OCI-LY7 (cell line): Measurements from ENCODE around the gene VCP. TPM values are rescaled to one million over a fixed set of nuclear protein-coding genes. Genes with fewer than 3 reads are reported as not detected.
A peak's percentile ranks its signal among the peaks of the same experiment; 100 is the strongest.

Source experiments
- BruUV-seq: library from RNA; stranded (reverse); fragments of 400-500 nt; replicated peaks from 2 replicates; lab custom pipeline; 2021; lab: Mats Ljungman, UMichigan
- CTCF ChIA-PET: fragments of 300-600 bp; sonication (Branson Sonifier 250); formaldehyde crosslinking; loops from one replicate; lab custom pipeline; 2022; ENCODE audit warnings: antibody characterized with exemption; ENCODE audit not compliant: unreplicated experiment; lab: Charles Lee
- POLR2A ChIA-PET: fragments of 300-600 bp; sonication (Branson Sonifier 250); formaldehyde crosslinking; loops from one replicate; lab custom pipeline; 2022; ENCODE audit warnings: antibody characterized with exemption; lab: Charles Lee
- DNase-seq: peaks from one replicate; pipeline ENCODE4 v3.0.0-alpha.2; 2015; ENCODE audit warnings: low spot score
- H2AFZ ChIP-seq: fragments of 200-600 bp; sonication (generic), shearing (Covaris generic); 2 replicates; pipeline ENCODE4 v1.6.1; 2014; ENCODE audit warnings: mild to moderate bottlenecking, antibody characterized with exemption, low read length, moderate library complexity
- H3K27ac ChIP-seq: fragments of 200-600 bp; sonication (generic); 2 replicates; pipeline ENCODE4 v1.5.1; 2014; ENCODE audit warnings: mixed run types, low read depth, mild to moderate bottlenecking, moderate library complexity, low read length, inconsistent platforms; ENCODE audit not compliant: poor library complexity, severe bottlenecking
- H3K36me3 ChIP-seq: fragments of 200-600 bp; sonication (generic); 2 replicates; pipeline ENCODE4 v1.6.1; 2014; ENCODE audit warnings: mild to moderate bottlenecking, antibody characterized with exemption, low read length, moderate library complexity, mixed read lengths; ENCODE audit not compliant: insufficient read depth
- H3K4me1 ChIP-seq: fragments of 200-600 bp; sonication (generic); 2 replicates; pipeline ENCODE4 v1.5.1; 2014; ENCODE audit warnings: mild to moderate bottlenecking, low read length; ENCODE audit not compliant: insufficient read depth, poor library complexity, severe bottlenecking
- H3K4me2 ChIP-seq: fragments of 200-600 bp; sonication (generic); 2 replicates; pipeline ENCODE4 v1.6.1; 2014; ENCODE audit warnings: mild to moderate bottlenecking, low read length
- H3K4me3 ChIP-seq: fragments of 200-600 bp; sonication (generic); 2 replicates; pipeline ENCODE4 v1.5.1; 2014; ENCODE audit warnings: mild to moderate bottlenecking, low read depth, low read length; ENCODE audit not compliant: poor library complexity, severe bottlenecking
- H3K79me2 ChIP-seq: fragments of 200-600 bp; sonication (generic); 2 replicates; pipeline ENCODE4 v1.6.1; 2016; ENCODE audit warnings: low read depth, mild to moderate bottlenecking, low read length, moderate library complexity, mixed read lengths; ENCODE audit not compliant: insufficient read depth
- H3K9me2 ChIP-seq: fragments of 200-600 bp; sonication (generic); 2 replicates; pipeline ENCODE4 v1.6.1; 2016; ENCODE audit warnings: mild to moderate bottlenecking, low read length, mixed read lengths; ENCODE audit not compliant: insufficient read depth
- H3K9me3 ChIP-seq: fragments of 200-600 bp; sonication (generic); 2 replicates; pipeline ENCODE4 v1.6.1; 2014; ENCODE audit warnings: mild to moderate bottlenecking, mixed run types, low read length, mixed read lengths
- H4K20me1 ChIP-seq: fragments of 200-600 bp; sonication (generic); 2 replicates; pipeline ENCODE4 v1.6.1; 2014; ENCODE audit warnings: mild to moderate bottlenecking, antibody characterized with exemption, low read length, moderate library complexity, mixed read lengths; ENCODE audit not compliant: insufficient read depth
- CTCF ChIP-seq: fragments of 200-600 bp; sonication (generic); conservative IDR thresholded peaks from 2 replicates; pipeline ENCODE4 v1.5.1; 2014; ENCODE audit warnings: mild to moderate bottlenecking, antibody characterized with exemption, low read length, moderate library complexity, mixed read lengths
- EZH2phosphoT487 ChIP-seq: fragments of 200-600 bp; sonication (generic); IDR thresholded peaks from 2 replicates; pipeline ENCODE4 v1.6.1; 2018; ENCODE audit warnings: low read depth, borderline replicate concordance, mild to moderate bottlenecking, mixed run types, antibody characterized with exemption, low read length, moderate library complexity, mixed read lengths
- intact Hi-C: fragments of 100-400 bp; cut with micrococcal nuclease; formaldehyde crosslinking; loops from one replicate; pipeline ENCODE4 v1.10.0; 2022; ENCODE audit not compliant: unreplicated experiment
- total RNA-seq, 2 experiments: library from RNA; depleted of rRNA in 1 of 2; stranded (reverse); fragments of >200 nt in 1 of 2; shearing (Covaris generic) in 1 of 2; gene quantifications; 2 replicates each; pipeline ENCODE4 v1.2.3, GENCODE V29; 2014 to 2022

VCP gene
- total RNA-seq, 2 experiments from 2014 or later, result 187 to 200 TPM

GRCh38 chr9:35079426-35080341 lies 7.3 kb upstream of the VCP start, which contains the start of gene FANCG:
TSS of gene FANCG (minus strand) at chr9:35079942. CDS start at chr9:35079524, 418 bp downstream.
- BruUV-seq, result no TSS peak
- DNase-seq, result peak; percentile 93
- intact Hi-C loops, result loop anchor here (1.0 to 10.0 kb wide), 3 partner anchors 24 to 655 kb away; partner anchors contain the start of genes CREB3, STOML2, TESK1 and TLN1

DNA sequence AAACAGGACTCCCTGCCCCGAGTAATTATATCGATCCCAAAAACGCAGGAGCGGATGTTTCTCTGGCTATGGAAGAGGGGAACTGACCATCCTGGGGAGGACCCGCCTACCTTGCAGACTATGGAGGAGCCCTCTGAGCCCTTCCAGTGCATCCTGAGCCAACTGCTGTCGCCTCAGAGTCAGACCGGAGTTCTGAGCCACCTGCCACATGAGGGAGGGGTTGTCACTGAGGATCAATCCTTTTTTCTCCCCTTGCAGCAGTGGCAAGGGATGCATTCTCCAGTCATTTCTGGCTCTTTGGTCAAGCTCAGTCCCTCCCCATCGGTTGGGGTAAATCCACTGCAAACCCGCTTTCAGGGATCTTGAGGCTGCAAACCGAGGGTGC lies 6.6 kb upstream of the VCP start:
- peak overlapping the region; percentile 73 for H2AFZ ChIP-seq
- peaks cover 12% of the 10 kb centered on the region; the same call in 1 of the 2 replicates for H4K20me1 ChIP-seq
- peaks cover 19% of the 10 kb centered on the region for H3K79me2 ChIP-seq
- BruUV-seq, result TSS peak; percentile 52
- no peaks in the 10 kb centered on the region for H3K9me3 ChIP-seq
- POLR2A ChIA-PET, result interaction anchor here (0.5 to 3.7 kb wide), 5 partner anchors 8 to 123 kb away, joined by 6 to 32 read pairs (median 12); partner anchors contain the start of gene STOML2
- peaks cover 26% of the 10 kb centered on the region for H3K4me1 ChIP-seq
- CTCF ChIA-PET, result interaction anchor here (1.0 kb wide), 1 partner anchor 28 kb away, joined by 3 read pairs; no protein-coding TSS in a partner anchor
- intact Hi-C loops, result loop anchor here (10.0 kb wide), 2 partner anchors 526 to 656 kb away; partner anchors contain the start of genes CREB3, TESK1 and TLN1
- peak overlapping the region; percentile 80 for H3K4me3 ChIP-seq
- H3K4me2 ChIP-seq, result peak overlapping the region; percentile 99
- H3K36me3 ChIP-seq, result peaks cover 43% of the 10 kb centered on the region
- TF ChIP-seq EZH2phosphoT487 (no peak), CTCF (no peak)
- DNase-seq, result peak; percentile 32
- H3K9me2 ChIP-seq, result no peaks in the 10 kb centered on the region
- H3K27ac ChIP-seq, result peak overlapping the region; percentile 80

More at GRCh38 chr9:35079426-35080341, 7.3 kb upstream of the VCP start, which contains the start of gene FANCG:
- Histone ChIP-seq H3K79me2 (peaks cover 19% of the 10 kb centered on the region), H3K4me2 (peak within 1 kb of the TSS; percentile 99), H2AFZ (peak within 1 kb of the TSS; percentile 73), H3K27ac (peak within 1 kb of the TSS; percentile 80), H3K4me1 (peaks cover 26% of the 10 kb centered on the region), H4K20me1 (peaks cover 12% of the 10 kb centered on the region; the same call in 1 of the 2 replicates), H3K9me3 (no peaks in the 10 kb centered on the region), H3K4me3 (peak within 1 kb of the TSS; percentile 80), H3K36me3 (peaks cover 37% of the 10 kb centered on the region), H3K9me2 (no peaks in the 10 kb centered on the region)
- POLR2A ChIA-PET, result interaction anchor here (0.6 to 3.7 kb wide), 10 partner anchors 9 to 1938 kb away, joined by 3 to 32 read pairs (median 6); partner anchors contain the start of gene STOML2
- TF ChIP-seq EZH2phosphoT487 (no peak), CTCF (no peak; the same call in 1 of the 2 replicates)
- CTCF ChIA-PET, result interaction anchor here (1.0 kb wide), 1 partner anchor 28 kb away, joined by 3 read pairs; no protein-coding TSS in a partner anchor
